T-helper 9 cell (primary cell): ENCODE data around the gene TNNI2.
"Not testable (repeated sequence)": the region's sequence is repeated elsewhere in the genome, so short reads cannot be mapped to it uniquely, and the experiment has no call there.

Experiments used
- DNase-seq: peaks from one replicate; pipeline ENCODE4 v3.0.0-alpha.2; 2020

TNNI2 gene

DNA sequence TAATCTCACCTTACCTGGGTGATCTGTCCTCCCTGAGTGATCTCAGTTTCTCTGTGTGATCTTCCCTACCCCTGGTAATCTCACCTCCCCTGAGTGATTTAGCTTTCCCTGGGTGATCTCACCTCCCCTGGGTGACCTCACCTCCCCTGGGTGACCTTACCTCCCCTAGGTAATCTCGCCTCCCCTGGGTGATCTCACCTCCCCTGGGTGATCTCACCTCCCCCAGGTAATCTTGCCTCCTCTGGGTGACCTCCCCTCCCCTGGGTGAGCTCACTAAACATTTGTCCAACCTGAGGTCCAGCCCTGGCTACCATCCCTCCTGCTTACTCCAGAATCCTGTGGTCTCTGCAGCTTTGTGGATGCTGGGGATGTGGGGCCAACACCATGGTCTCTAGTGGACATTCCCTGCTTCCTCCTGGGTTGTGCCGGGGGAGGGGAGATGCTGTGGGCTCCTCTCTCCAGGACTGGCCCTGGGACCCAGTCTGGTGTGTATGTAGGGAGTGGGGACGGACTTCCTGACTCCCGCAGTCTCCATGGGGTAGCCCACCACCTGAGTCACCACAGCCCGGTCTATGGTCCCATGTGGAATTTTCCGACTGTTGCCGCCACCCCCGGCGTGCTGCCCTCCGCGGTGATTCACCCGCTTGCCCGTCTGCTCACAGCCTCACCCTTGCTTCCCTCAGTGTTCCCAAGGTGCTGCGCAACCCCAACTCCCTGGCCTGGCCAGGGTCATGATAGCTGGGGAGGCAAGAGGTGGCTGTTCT lies 24.0 kb downstream of the TNNI2 start:
- no peak for DNase-seq

DNA sequence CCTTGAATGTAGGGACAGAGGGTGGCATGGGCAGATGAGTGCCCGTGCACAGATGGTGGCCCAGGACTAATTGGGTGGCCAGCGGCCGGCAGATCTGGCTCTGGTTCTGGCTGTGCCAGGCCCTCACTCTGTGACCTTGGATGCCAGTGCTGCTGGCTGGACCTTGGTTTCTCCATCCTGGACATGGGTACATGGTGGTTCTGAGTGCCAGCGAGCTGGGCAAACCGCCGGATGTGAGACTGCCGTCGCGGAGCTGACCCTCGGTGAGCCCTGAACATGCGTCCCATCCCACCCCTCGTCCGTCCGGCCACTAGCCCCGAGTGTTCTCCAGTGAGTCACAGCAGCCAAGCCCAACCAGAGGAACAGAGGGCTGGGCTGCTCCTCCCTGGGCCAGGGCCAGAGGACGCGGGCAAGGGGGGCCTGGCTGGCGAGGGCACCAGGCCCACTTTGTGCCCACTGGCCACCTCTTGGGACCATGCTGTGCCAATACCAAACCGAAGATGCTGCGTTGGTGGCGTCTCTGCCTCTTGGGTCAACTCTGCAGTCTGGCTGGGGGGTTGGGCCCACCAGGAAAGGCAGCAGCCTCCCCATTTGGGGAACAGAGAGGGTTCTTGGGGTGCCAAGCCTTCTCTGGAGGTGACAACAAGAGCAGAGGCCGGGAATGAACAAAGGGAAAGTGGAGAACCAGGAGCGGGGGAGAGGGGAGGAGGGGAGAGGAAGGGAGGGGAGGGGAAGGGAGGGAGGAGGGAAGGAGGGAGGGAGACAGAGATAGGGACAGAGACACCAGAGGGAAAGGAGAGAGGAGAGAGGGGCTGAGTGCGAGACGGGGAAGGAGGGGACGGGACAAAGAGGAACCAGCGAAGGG lies 24.8 kb downstream of the TNNI2 start:
- DNase-seq, result no peak

DNA sequence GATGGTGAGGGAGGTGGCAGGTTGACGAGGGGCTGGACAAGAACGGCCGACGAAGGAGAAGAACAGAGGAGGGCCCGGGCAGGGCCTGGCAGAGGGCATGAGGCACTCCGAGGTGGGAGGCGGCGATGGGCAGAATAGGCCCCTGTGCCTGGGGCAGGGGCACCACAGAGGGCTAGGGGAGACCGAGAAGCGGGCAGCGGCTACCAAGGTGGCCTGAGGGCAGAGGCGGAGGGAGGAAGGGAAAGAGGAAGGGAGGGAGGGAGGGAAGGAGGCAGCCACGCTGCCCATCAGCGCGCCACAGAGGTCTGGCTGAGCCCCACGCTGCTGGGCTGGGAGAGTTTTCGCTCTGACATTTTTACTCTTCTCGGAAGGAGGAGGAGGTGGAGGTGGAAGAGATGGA lies 25.4 kb downstream of the TNNI2 start:
- no peak for DNase-seq

DNA sequence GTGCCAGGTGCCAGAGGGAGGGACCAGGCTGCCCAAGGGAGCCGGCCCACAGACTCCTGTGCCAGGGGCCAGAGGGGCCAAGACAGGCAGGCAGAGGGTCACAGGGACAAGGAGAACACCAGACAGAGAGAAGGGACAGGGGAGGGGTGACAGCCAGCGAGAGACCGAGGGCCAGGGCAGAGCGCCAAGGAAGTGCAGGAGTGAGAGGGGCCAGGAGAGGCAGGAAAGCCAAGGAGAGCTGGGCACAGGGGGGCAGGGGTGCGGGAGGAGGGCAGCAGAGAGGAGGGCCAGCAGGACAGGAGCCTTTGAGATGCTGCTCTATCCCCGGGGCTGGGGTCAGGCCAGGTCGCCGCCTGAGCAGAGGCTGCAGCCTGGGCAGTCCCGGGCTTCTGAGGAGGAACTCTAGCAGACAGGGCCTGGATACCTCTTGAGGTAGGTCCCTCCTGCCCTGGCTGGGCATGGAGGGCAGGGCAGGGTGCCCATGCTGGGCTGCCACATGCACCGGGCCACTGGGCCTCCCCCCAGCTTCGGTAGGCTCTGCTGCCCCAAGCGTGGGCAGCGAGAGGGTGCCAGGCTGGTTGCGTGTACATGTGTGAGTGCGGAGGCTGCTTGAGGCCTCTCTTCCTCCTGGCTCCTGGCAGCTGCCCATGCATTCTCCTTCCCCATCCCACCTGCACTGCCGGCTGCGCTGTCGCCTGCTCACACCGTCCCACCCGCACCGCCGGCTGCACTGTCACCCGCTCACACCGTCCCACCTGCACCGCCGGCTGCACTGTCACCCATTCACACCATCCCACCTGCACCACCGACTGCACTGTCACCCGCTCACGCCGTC lies 26.3 kb downstream of the TNNI2 start:
- no peak for DNase-seq

DNA sequence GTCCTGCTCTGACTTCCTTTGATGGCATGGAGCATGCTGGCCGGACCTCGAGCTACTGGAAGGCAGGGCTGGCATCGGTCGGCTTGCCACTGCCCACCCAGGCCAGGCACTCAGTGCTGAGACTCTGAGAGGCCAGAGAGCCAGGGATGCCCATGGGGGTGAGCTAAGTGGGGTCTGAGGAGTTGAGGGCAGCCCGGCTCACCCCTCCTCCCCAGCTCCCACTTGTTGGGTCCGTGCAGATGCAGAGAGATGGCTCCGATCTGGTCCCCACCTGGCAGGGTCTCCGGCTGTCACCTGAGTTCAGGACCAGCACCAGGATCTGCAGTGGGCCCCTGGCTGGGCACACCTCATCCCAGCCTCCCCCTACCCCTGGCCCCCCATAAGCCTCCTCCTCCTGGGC lies 27.4 kb downstream of the TNNI2 start:
- DNase-seq, result no peak

- no peak for DNase-seq
These were observed 28.0 kb downstream of the TNNI2 start for GRCh38 chr11:1866776-1867175.

- no peak for DNase-seq
These were observed 28.6 kb downstream of the TNNI2 start for GRCh38 chr11:1867381-1867780.

GRCh38 chr11:1868056-1868635 lies 29.4 kb downstream of the TNNI2 start:
- no peak for DNase-seq

- no peak for DNase-seq
These were observed 30.0 kb downstream of the TNNI2 start for GRCh38 chr11:1868636-1869291.

GRCh38 chr11:1869427-1870325 lies 30.9 kb downstream of the TNNI2 start:
- DNase-seq, result no peak

DNA sequence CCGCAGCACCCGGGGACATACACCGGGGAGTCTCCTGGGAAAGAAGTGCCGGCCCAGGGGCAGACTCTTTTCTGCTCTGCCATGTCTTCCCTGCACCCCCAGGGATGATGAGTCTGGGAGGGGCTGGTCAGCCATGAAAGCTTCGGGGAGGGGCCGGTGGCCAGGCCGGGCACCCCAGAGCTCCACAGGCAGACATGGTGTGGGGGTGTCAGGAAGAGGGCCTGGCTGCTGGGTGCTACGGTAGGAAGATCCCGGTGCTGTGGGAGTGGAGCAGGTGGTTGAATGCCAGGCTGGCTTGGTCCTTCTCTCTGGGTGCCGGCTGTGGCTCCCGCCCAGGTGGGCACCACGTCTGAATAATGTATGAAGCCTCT lies 31.5 kb downstream of the TNNI2 start:
- DNase-seq, result no peak

DNA sequence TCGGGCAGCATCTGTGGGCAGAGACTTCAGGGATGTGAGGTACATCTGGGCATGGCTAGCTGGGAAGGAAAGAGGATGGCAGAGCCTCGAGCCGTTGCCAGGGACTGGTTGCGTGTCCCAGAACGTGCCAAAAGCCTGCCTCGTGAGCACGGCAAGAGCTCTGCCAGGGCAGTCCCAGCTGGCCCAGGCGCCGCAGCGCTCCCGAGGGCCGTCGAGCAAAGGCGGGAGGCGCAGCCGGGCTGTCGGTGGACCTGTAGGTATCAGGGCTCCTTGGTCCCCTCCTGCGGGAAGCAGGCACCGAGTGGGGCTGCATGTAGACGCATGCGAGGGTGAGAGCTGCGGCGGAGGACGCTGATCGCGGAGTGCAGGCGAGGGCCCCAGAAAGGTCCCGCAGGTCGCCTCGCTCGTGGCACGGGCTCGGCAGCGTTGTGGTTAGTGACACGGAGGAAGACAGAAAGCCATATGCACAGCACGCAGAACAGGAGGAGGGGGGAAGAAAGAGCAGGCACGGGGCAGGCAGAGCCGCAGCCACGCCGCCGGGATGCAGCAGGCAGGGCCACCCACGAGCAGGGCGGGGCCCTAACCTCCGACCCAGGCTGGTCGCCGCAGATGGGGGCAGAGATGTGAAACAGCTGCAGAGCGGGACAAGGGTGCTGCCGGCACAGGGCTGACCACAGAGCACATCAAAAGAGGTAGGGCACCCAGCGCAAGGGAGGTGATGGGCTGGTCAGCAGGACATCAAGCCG lies 32.1 kb downstream of the TNNI2 start:
- DNase-seq, result peak; percentile 42

GRCh38 chr11:1871531-1871930 lies 32.8 kb downstream of the TNNI2 start:
- DNase-seq, result no peak

- DNase-seq, result no peak
These were observed 33.6 kb downstream of the TNNI2 start for GRCh38 chr11:1872267-1872985.

- DNase-seq, result no peak
These were observed 34.4 kb downstream of the TNNI2 start for GRCh38 chr11:1873048-1873812.

GRCh38 chr11:1873813-1874150 lies 35.0 kb downstream of the TNNI2 start:
- not testable (repeated sequence) for DNase-seq

DNA sequence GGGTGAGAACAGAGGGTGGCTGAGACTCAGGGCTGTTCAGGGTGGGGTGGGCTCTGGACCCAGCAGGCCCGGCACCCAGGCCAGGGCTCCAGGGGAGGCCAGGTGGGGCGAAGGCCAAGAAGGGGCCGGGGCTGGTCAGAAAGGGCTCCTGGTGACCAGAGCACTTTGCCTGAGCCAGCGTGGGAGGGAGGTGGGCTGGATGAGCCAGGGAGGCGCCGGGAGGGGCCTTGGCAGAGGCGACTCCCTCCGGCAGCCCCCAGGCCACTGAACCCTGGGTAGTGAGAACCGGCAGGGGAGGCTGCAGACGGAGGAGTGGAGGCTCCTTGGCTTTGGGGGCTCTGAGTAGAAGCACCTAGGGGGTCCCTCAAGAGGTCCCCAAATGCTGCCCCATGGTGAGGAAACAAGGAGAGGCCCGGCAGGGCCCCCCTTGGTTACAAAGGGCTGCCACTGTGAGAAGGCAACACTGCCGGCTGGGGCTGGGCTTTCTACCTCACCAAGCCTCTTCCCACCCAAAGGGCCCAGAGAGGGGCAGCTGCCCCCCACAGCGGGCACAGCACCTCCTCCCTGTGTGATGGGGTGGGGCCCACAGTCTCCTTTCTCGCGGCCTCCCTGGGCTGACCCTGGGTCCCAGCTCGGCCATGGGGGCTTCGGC lies 35.8 kb downstream of the TNNI2 start:
- DNase-seq, result not testable (repeated sequence)

DNA sequence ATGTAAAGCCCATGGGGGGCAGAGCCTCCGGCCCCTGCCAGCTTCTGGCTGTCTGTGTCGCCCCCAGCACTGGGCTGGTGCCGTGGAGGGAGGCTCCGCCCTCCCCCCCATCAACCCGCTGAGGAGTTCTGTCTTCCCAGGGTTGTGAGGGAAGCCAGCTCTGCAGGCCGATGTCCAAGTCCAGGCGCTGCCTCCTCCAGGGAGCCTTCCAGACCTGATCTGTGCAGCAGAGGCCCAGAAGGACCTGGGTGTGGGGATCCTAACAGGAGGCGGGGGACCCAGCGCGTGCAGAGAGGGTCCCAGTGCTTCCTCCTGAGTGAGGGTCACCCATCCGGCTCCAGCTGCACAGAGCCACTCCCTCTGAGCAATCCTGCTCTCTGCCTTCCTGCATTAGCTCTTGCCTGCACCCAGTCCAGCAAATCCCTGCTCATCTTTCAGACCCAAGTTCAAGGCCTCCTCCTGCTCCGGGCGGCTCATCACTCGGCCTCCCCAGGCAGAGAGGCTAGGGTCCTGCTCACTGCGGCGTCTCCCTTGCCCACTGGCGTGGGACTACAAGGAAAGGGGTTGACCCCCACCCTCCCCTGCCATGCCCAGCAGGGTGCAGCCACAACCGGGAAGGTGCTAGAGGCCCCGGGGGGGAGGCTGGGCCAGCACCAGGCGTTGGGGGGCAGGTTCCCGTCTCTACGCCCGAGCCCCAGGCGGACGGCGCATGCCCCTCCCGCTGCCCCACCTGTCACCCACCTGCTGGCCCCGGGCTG lies 36.5 kb downstream of the TNNI2 start:
- DNase-seq, result no peak
